NK-92 (cell line): Measurements from ENCODE around the gene NHERF1.
A peak's percentile ranks its signal among the peaks of the same experiment; 100 is the strongest.

Source experiments
- DNase-seq: peaks from one replicate; lab custom pipeline; 2025; ENCODE audit not compliant: unreplicated experiment; lab: John Stamatoyannopoulos, UW

Gene NHERF1

DNA sequence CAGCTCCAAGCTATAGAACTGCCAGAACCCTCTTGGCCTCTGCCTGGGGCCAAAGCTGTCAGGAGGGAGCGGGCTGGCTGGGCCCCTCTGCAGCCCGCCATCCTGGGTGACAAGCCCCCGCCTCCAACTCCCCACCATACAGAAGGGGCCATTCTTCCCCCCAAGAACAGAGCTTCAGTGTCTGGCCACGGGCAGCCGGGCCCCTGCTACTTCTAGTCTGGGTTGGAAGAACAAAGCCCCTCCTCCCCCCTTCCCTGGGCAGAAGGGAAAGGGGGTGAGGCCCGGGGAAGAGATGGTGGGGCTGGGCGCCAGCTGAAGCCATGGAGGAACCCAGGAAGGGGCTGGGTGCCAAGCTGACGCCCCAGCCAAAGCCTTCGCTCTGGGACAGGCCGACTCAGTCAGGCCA, 18.7 kb downstream of the NHERF1 start:
- DNase-seq: no peak

- no peak for DNase-seq
These were observed 19.8 kb downstream of the NHERF1 start for GRCh38 chr17:74768069-74768762.

DNA sequence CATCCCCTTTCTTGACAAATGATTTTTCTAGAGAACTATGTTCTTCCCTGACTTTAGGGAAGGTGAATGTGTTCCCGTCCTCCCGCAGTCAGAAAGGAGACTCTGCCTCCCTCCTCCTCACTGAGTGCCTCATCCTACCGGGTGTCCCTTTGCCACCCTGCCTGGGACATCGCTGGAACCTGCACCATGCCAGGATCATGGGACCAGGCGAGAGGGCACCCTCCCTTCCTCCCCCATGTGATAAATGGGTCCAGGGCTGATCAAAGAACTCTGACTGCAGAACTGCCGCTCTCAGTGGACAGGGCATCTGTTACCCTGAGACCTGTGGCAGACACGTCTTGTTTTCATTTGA, 20.3 kb downstream of the NHERF1 start:
- DNase-seq: no peak

GRCh38 chr17:74769266-74769855, 20.9 kb downstream of the NHERF1 start:
- DNase-seq: no peak

- DNase-seq: no peak
These were observed 21.5 kb downstream of the NHERF1 start for GRCh38 chr17:74769856-74770497.

GRCh38 chr17:74770498-74771318, 22.3 kb downstream of the NHERF1 start:
- DNase-seq: no peak

- DNase-seq: no peak
These were observed 23.0 kb downstream of the NHERF1 start for GRCh38 chr17:74771319-74771914.

- DNase-seq: no peak
These were observed 23.6 kb downstream of the NHERF1 start for GRCh38 chr17:74772053-74772452.

GRCh38 chr17:74773414-74773813, 25.0 kb downstream of the NHERF1 start:
- no peak for DNase-seq

- no peak for DNase-seq
These were observed 25.5 kb downstream of the NHERF1 start for GRCh38 chr17:74773871-74774286.

DNA sequence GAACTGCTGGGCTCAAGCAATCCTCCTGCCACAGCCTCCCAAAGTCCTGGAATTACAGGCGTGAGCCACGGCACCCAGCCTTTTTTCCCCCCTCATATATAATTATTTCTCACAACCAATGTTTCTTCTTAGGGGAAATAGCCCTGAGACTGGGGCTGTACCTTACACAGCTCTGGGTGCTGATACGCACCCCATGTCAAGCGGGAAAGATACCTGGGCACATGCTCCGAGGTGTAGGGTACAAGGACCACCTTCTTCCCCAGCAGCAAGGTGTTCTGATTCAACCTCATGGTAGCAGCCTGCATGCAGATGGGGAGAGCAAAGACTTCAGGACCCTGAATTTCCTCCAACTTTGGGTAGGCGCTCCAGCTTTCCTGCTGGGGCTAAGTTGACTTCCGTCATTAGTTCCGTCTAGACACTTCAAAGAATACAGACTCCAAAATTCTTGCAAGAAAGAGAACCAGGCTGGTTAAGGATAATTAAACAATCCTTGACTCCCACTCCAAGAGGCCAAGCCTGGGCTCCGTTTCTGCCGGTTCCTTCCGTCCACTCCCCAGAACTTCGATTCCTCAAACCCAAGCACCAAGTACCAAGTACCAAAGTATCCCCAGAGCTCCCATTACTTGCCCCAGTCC, 27.1 kb downstream of the NHERF1 start:
- no peak for DNase-seq

DNA sequence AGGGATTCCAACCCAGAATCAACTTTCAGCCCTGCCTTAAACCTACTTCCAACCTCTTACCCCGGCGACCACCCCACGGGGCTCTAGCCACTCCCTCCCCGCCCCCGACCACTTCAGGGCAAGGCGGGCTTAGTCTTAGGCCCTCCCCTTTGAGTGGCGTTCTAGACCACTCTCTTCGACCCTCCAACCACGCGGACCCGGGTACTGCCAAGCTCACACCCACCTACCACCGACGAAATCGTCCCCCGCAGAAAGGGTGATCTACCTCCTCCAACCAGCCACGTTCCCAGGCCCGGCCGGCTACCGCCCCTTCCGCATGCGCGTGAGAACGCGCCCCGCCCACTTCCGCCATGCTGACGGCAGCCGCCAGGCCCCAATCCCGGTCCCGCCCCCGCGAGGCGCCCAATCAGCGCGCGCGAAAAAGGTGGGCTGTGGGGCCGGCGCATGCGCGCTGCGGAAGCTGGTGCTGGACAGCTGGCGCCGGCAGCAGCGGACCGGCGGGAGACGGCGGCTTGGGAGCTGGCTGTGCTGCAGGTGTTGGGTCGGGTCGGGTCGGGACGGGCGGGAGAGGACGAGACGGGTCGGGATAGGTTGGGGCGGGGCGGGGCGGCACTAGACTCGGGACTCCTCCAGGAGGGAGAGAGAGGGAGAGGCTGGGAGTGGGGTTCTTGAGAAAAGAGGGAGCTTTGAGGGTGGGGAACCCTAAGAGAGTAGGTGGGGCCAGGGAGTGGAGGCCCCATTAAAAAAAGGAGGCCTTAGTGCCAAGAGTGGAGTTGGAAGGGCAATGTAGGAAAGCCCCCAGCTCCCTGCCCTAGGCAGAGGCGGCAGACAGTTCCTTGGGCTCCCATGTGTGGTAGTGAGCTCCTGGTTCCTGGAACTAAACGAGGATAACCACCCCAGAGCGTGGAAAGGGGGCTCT, 27.9 kb downstream of the NHERF1 start, which contains the start of gene NAT9:
NAT9 (minus strand) TSS at position 302 of the 919 bp plus-strand sequence. CDS start 647 bp downstream, outside the sequence.
- DNase-seq: peak; percentile 89

DNA sequence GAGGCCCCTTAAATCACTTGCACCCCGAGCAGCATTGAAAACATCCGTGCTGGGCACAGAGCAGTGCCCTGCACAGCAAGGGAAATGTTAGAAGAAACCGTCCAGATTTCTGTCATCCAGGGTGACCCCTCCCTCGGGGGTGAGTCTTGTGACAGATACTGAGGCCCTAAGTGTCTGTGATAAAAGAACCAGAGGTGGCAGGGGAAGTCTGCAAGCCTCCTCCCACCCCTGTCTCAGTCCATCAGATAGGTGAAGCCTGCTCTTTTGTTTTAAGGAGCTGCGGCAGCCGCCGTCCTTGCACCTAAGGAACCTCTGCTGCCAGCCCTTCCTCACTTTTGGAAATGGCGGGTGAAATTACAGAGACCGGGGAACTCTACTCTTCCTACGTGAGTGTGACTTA, 28.6 kb downstream of the NHERF1 start:
- no peak for DNase-seq

GRCh38 chr17:74777901-74778515, 29.6 kb downstream of the NHERF1 start:
- no peak for DNase-seq

- DNase-seq: no peak
These were observed 30.5 kb downstream of the NHERF1 start for GRCh38 chr17:74778960-74779359.

DNA sequence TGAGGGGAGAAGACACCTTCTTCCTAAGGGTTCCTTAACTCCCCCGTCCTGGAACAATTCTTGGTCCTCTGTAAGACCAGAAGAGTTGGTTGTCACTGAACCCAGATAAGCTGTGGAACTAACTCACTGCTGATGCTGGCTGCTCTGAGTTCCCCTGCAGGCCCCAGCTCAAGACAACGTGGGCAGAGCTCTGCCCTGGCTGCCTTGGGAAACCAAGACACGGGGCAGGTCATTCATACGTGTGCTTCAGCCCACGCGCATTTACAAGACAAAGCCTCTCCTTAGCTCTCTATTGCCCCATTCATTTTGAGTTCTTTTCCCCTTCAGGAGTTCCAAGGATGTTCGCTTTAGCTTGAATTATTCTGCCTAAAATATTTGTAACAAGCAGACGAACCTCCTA, 31.1 kb downstream of the NHERF1 start:
- no peak for DNase-seq

- DNase-seq: no peak
These were observed 31.5 kb downstream of the NHERF1 start for GRCh38 chr17:74779948-74780400.

DNA sequence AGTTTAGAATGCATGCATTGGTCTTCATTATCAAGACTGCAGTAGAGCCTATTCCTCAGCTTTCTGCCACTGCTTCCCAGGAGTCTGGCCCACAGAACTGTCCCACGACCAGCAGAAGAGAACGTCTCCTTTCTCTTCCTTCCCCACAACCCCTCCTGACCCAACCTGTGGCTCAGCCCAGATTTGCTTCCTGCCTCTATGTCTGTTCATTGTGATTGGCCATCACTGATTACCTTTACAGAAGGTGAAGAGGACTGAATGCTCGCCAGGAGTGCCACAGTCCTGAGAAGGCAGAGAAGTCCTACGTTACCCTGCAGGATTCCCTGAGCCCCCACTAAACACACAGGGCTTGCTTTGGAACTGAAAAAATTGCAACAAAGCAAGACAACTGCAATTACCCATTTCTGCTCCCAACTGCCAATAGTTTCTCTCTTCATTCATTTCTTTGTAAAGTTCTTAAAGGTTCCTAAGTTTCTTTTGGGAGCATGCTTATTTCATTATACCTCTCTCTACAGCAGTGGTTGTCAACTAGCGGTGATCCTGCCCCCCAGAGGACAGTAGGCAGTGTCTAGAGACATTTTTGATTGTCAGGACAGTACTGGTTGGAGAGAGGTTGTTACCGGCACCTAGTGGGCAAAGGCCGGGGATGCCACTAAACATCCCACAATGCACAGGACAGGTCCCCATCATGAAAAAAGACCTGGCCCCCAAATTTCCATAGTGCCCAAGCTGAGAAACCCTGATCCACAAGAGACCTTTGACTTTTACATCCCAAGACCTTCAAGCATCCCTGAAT, 32.2 kb downstream of the NHERF1 start:
- no peak for DNase-seq
